Colonic mucosa (tissue), 4 donors: ENCODE measurements around the gene RBM8A. TPM values are rescaled to one million over a fixed set of nuclear protein-coding genes. Genes with fewer than 3 reads are reported as not detected.
A peak's percentile ranks its signal among the peaks of the same experiment; 100 is the strongest.

Experiments
- DNase-seq: peaks from one replicate; pipeline ENCODE4 v3.0.0-alpha.2; 2020
- H3K27ac ChIP-seq: fragments of 200-600 bp; one replicate; pipeline ENCODE4 v1.8.0; 2021
- H3K27me3 ChIP-seq: fragments of 200-600 bp; one replicate; pipeline ENCODE4 v1.8.0; 2021
- H3K36me3 ChIP-seq: fragments of 200-600 bp; one replicate; pipeline ENCODE4 v1.8.0; 2021
- H3K4me1 ChIP-seq: fragments of 200-600 bp; one replicate; pipeline ENCODE4 v1.8.0; 2021; ENCODE audit warnings: mild to moderate bottlenecking
- H3K4me3 ChIP-seq: fragments of 200-600 bp; one replicate; pipeline ENCODE4 v1.8.0; 2021
- H3K9ac ChIP-seq, 2 donors: one replicate each; pipeline ENCODE4 v1.7.0; 2013; ENCODE audit warnings: control low read depth in 2 of 2, low read depth in 2 of 2, low read length in 2 of 2
- H3K9me3 ChIP-seq: fragments of 200-600 bp; one replicate; pipeline ENCODE4 v1.8.0; 2021
- intact Hi-C: fragments of 100-400 bp; cut with DNase I; formaldehyde crosslinking; loops from one replicate; pipeline ENCODE4 v1.14.1; 2022
- total RNA-seq, 2 donors: library from RNA; stranded (reverse); fragmentation: NEBNext Ultra II Directional in 1 of 2; extraction: Animal tissue kit (Norgen Biotek cat#: 25700) in 1 of 2; gene quantifications; one replicate each; pipeline ENCODE4 v1.2.1, GENCODE V29; 2021
- TF ChIP-seq, protein P1 (sequence below): fragments of 200-600 bp; IDR thresholded peaks from one replicate; pipeline ENCODE4 v1.8.0; 2022; ENCODE audit warnings: antibody characterized with exemption, mild to moderate bottlenecking
- donor health status: healthy.
- donor health status: DM: no; HTN: no; CAD: no.
- donor health status: DM: no; HTN: no; CAD: no.

Gene RBM8A
- total RNA-seq, 2 donors from 2014 or later, result 108 to 148 TPM

DNA sequence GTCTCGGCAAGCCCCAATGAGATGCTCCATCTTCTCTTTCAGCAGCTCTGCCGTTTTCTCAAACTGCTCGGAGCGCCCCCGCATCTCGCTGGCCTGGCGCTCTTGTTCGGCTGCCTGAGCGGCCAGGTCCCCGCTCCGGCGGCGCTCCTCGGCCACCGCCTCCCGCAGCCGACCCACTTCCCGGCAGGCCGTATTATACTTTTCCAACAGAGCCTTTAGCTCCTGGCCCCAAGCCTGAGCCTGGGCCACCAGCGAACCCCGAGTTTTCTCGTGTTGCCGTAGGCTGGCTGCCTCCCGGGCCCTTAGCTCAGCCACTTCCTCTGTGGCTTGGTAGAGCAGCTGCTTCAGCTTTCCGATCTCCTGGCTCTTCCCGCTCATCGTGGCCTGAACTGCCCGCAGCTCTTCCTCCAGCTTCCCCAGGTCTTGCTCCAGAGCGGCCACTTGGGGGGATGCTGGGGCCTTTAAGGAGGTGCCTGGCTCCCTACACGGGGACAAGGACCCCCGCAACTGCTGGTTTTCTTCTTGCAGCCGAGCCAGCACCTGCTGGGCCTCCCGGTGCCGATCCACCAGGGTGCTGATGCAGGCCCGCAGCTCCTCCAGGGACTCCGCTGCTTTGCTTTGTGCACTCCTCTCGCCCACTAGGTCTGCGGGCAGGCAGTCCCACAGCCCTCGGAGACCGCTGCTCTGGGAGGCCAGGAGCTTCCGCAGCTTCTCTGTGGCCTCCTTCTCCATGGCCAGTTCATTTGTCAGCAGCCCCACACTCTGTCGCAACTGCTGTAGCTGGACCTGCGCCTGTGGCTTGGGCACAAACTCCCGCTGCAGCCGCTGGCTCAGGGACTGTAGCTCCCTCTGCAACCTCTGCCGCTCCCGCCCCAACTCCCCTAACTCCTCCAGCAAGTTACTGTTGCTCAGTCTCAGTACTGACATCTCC, 55.0 kb downstream of the RBM8A start:
- H3K4me1 ChIP-seq, result peaks cover 2% of the 10 kb centered on the region
- peak; percentile 31 for DNase-seq

More for the DNA sequence above, 55.0 kb downstream of the RBM8A start:
- H3K9ac ChIP-seq, result peak overlapping the region; percentile 51 to 64
- intact Hi-C loops, result no loop called here
- H3K27me3 ChIP-seq, result peaks cover 7% of the 10 kb centered on the region
- H3K9me3 ChIP-seq, result no peaks in the 10 kb centered on the region
- no peaks in the 10 kb centered on the region for H3K36me3 ChIP-seq
- TF ChIP-seq, protein P1, sequence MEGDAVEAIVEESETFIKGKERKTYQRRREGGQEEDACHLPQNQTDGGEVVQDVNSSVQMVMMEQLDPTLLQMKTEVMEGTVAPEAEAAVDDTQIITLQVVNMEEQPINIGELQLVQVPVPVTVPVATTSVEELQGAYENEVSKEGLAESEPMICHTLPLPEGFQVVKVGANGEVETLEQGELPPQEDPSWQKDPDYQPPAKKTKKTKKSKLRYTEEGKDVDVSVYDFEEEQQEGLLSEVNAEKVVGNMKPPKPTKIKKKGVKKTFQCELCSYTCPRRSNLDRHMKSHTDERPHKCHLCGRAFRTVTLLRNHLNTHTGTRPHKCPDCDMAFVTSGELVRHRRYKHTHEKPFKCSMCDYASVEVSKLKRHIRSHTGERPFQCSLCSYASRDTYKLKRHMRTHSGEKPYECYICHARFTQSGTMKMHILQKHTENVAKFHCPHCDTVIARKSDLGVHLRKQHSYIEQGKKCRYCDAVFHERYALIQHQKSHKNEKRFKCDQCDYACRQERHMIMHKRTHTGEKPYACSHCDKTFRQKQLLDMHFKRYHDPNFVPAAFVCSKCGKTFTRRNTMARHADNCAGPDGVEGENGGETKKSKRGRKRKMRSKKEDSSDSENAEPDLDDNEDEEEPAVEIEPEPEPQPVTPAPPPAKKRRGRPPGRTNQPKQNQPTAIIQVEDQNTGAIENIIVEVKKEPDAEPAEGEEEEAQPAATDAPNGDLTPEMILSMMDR, result no peak
- H3K4me3 ChIP-seq, result peak overlapping the region; percentile 23
- peak overlapping the region; percentile 67 for H3K27ac ChIP-seq

Other genes starting within 250 kb of the RBM8A start
- gene PDZK1, start 220.1 kb downstream of the RBM8A start, total RNA-seq, result under 1 TPM; 0.64 to 0.98 TPM
- gene CD160, start 208.0 kb downstream of the RBM8A start, total RNA-seq, result under 1 TPM; 0.25 to 0.61 TPM
- 1 to 10 TPM; 6.4 to 6.9 TPM for gene RNF115, start 103.4 kb downstream of the RBM8A start, total RNA-seq
- 10 to 100 TPM; 17.2 to 18.8 TPM for gene POLR3C, start 103.3 kb downstream of the RBM8A start, total RNA-seq
- under 1 TPM; 0.69 to 0.82 TPM for gene NUDT17, start 81.9 kb downstream of the RBM8A start, total RNA-seq
- 10 to 100 TPM; 14.1 to 15.8 TPM for gene PIAS3, start 68.4 kb downstream of the RBM8A start, total RNA-seq
- gene ANKRD35, start 41.6 kb downstream of the RBM8A start, total RNA-seq, result under 1 TPM; 0.53 to 0.59 TPM
- gene ITGA10, start 17.4 kb downstream of the RBM8A start, total RNA-seq, result 1 to 10 TPM in 1 of 2 donors, under 1 TPM in 1; 0.19 to 1.7 TPM
- gene PEX11B, start 8.8 kb downstream of the RBM8A start, total RNA-seq, result 10 to 100 TPM; 28.2 to 31.1 TPM
- 1 to 10 TPM; 4.7 to 8.6 TPM for gene LIX1L, start 30.5 kb upstream of the RBM8A start, total RNA-seq
- under 1 TPM; 0.21 to 0.44 TPM for gene ANKRD34A, start 37.1 kb upstream of the RBM8A start, total RNA-seq
- 10 to 100 TPM; 12.6 to 16.1 TPM for gene POLR3GL, start 37.2 kb upstream of the RBM8A start, total RNA-seq
- gene TXNIP, start 69.1 kb upstream of the RBM8A start, total RNA-seq, result 100 to 1,000 TPM; 302 to 496 TPM
- not detected for gene HJV, start 94.3 kb upstream of the RBM8A start, total RNA-seq
- gene NBPF10, start 217.3 kb upstream of the RBM8A start, total RNA-seq, result 1 to 10 TPM; 1.9 TPM